CD4-positive, CD25-positive, alpha-beta regulatory T cell (primary cell): Measurements from ENCODE around the gene CLTC. TPM values are rescaled to one million over a fixed set of nuclear protein-coding genes. Genes with fewer than 3 reads are reported as not detected.

Experiments
- ATAC-seq, 2 donors: fragments of 150-1000 bp; cut with Tn5 transposase; one replicate each; pipeline ENCODE4 v1.10.0; 2021; ENCODE audit warnings: low read depth in 2 of 2, moderate number of reproducible peaks in 2 of 2, moderate library complexity in 1 of 2
- DNase-seq, 3 donors: peaks; one replicate each; pipeline versions ENCODE4 v3.0.0 to v3.0.0-alpha.2; 2012 to 2022; ENCODE audit warnings: mixed read lengths in 1 of 3
- H3K27ac ChIP-seq: one replicate; pipeline ENCODE4 v1.7.0; 2013; ENCODE audit warnings: mild to moderate bottlenecking, low read length; ENCODE audit not compliant: insufficient read depth, poor library complexity, severe bottlenecking
- H3K27me3 ChIP-seq: one replicate; pipeline ENCODE4 v1.7.0; 2013; ENCODE audit warnings: low read length; ENCODE audit not compliant: control insufficient read depth, insufficient read depth
- H3K36me3 ChIP-seq: one replicate; pipeline ENCODE4 v1.7.0; 2013; ENCODE audit warnings: mild to moderate bottlenecking, low read length, moderate library complexity; ENCODE audit not compliant: control insufficient read depth, insufficient read depth
- H3K4me1 ChIP-seq: 2 replicates; pipeline ENCODE4 v1.7.0; 2013; ENCODE audit warnings: mild to moderate bottlenecking, low read length; ENCODE audit not compliant: insufficient read depth, control insufficient read depth, poor library complexity, severe bottlenecking
- H3K4me3 ChIP-seq: one replicate; pipeline ENCODE4 v1.7.0; 2013; ENCODE audit warnings: low read depth, mild to moderate bottlenecking, low read length, moderate library complexity
- H3K9me3 ChIP-seq, 2 experiments: 1 replicate in 1 of 2; 2 replicates in 1 of 2; pipeline ENCODE4 v1.7.0; 2013; ENCODE audit warnings: low read length in 2 of 2, mild to moderate bottlenecking in 1 of 2, moderate library complexity in 1 of 2; ENCODE audit not compliant: control insufficient read depth in 2 of 2
- H3K27ac Mint-ChIP-seq, 3 donors: one replicate each; pipeline ENCODE4 v1.8.0; 2020 to 2022; ENCODE audit warnings: mild to moderate bottlenecking in 3 of 3, mixed read lengths in 3 of 3, moderate library complexity in 2 of 3
- H3K27me3 Mint-ChIP-seq: one replicate; pipeline ENCODE4 v1.8.0; 2022; ENCODE audit warnings: mild to moderate bottlenecking, mixed read lengths
- H3K36me3 Mint-ChIP-seq: one replicate; pipeline ENCODE4 v1.8.0; 2020; ENCODE audit warnings: mixed read lengths
- H3K4me1 Mint-ChIP-seq, 4 donors: one replicate each; pipeline ENCODE4 v1.8.0; 2020 to 2022; ENCODE audit warnings: mixed read lengths in 4 of 4, mild to moderate bottlenecking in 1 of 4
- H3K4me3 Mint-ChIP-seq, 4 donors: one replicate each; pipeline ENCODE4 v1.8.0; 2020 to 2022; ENCODE audit warnings: mild to moderate bottlenecking in 4 of 4, mixed read lengths in 4 of 4, moderate library complexity in 3 of 4
- H3K9me3 Mint-ChIP-seq, 7 donors: one replicate each; pipeline ENCODE4 v1.8.0; 2020 to 2022; ENCODE audit warnings: mixed read lengths in 7 of 7, mild to moderate bottlenecking in 3 of 7, moderate library complexity in 2 of 7
- polyA plus RNA-seq, 4 donors: library from polyadenylated mRNA; unstranded; fragments of 300-500 nt; fragmentation: Illumina TruSeq; gene quantifications; one replicate each; pipeline ENCODE4 v1.2.3, GENCODE V29; 2021
- total RNA-seq: library from RNA; stranded (reverse); gene quantifications from one replicate; pipeline ENCODE4 v1.2.3, GENCODE V29; 2022

CLTC gene
- total and polyA plus RNA-seq, 5 donors from 2014 or later: 37.4 to 111 (median 38.3) TPM

DNA sequence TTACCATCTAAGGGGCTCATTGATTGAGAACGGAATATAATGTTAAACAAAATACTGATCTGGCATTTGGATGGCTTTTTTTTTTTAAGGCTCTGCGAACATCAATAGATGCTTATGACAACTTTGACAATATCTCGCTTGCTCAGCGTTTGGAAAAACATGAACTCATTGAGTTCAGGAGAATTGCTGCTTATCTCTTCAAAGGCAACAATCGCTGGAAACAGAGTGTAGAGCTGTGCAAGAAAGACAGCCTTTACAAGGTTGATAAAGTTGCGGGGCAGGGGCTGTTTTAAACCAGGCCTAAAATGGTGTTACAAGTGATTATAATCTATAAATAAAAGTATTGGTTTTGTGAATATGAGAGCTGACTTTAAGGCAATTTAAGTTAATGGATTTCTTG, 65.3 kb downstream of the CLTC start:
- H3K36me3 Mint-ChIP-seq: peaks cover 30% of the 10 kb centered on the region

DNA sequence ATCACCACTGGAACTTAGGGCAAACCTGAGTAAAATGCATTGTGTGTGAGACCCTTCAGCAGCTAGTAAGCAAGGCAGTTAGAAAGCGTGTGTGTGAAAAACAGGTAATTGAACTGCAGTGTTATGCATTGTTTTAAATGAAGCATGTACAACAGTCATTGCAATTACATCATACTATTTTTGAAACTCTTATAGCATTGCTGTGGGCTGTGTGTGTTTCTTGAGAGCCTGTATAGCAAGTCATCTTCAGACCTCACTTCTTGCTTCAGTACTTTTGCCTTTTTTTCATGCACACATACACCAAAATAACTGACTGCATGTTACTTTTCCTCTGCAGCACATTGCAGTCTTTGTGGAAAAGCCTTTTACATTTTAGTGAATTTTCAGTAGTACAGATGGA, 68.3 kb downstream of the CLTC start:
- ATAC-seq (no peak), DNase-seq (no peak)
- Mint-ChIP-seq H3K4me1 (peaks cover 9 to 26% (median 20%) of the 10 kb centered on the region in 4 donors), H3K9me3 (no peaks in the 10 kb centered on the region), H3K27ac (peak overlapping the region in 1 of 3 donors; percentile 81), H3K36me3 (peaks cover 35% of the 10 kb centered on the region), H3K4me3 (no peak overlapping the region), H3K27me3 (no peaks in the 10 kb centered on the region)
- Histone ChIP-seq H3K4me1 (no peaks in the 10 kb centered on the region), H3K9me3 (no peaks in the 10 kb centered on the region), H3K36me3 (peaks cover 77% of the 10 kb centered on the region), H3K4me3 (no peak overlapping the region), H3K27me3 (no peaks in the 10 kb centered on the region), H3K27ac (peak overlapping the region; percentile 1)

More for the DNA sequence above, 65.3 kb downstream of the CLTC start:
- DNase-seq (no peak), ATAC-seq (no peak)
- Histone ChIP-seq H3K9me3 (no peaks in the 10 kb centered on the region), H3K4me3 (no peak overlapping the region), H3K27ac (no peak overlapping the region), H3K27me3 (no peaks in the 10 kb centered on the region), H3K4me1 (no peaks in the 10 kb centered on the region), H3K36me3 (peaks cover 85% of the 10 kb centered on the region)
- peaks cover 5 to 22% (median 13%) of the 10 kb centered on the region in 4 donors for H3K4me1 Mint-ChIP-seq
- no peak overlapping the region for H3K27ac Mint-ChIP-seq
- no peak overlapping the region for H3K4me3 Mint-ChIP-seq
- H3K9me3 Mint-ChIP-seq: no peaks in the 10 kb centered on the region
- H3K27me3 Mint-ChIP-seq: no peaks in the 10 kb centered on the region

- H3K4me1 ChIP-seq: no peaks in the 10 kb centered on the region
- H3K9me3 Mint-ChIP-seq: no peaks in the 10 kb centered on the region
- peak overlapping the region; percentile 1 for H3K27ac ChIP-seq
- H3K36me3 ChIP-seq: peaks cover 76% of the 10 kb centered on the region
- H3K4me3 ChIP-seq: no peak overlapping the region
- H3K27me3 Mint-ChIP-seq: no peaks in the 10 kb centered on the region
- ATAC-seq (no peak), DNase-seq (no peak)
- H3K4me1 Mint-ChIP-seq: peaks cover 9 to 26% (median 20%) of the 10 kb centered on the region in 4 donors
- H3K36me3 Mint-ChIP-seq: peaks cover 36% of the 10 kb centered on the region
- no peak overlapping the region for H3K4me3 Mint-ChIP-seq
- no peaks in the 10 kb centered on the region for H3K9me3 ChIP-seq
- H3K27me3 ChIP-seq: no peaks in the 10 kb centered on the region
- H3K27ac Mint-ChIP-seq: peak overlapping the region in 2 of 3 donors; percentile 13 to 14
Measured at GRCh38 chr17:59688496-59688895, 68.8 kb downstream of the CLTC start.

- H3K9me3 Mint-ChIP-seq: no peaks in the 10 kb centered on the region
- H3K27ac Mint-ChIP-seq: no peak overlapping the region
- Histone ChIP-seq H3K4me3 (no peak overlapping the region), H3K36me3 (peaks cover 74% of the 10 kb centered on the region), H3K9me3 (no peaks in the 10 kb centered on the region), H3K27ac (no peak overlapping the region), H3K4me1 (no peaks in the 10 kb centered on the region), H3K27me3 (no peaks in the 10 kb centered on the region)
- H3K27me3 Mint-ChIP-seq: no peaks in the 10 kb centered on the region
- H3K4me1 Mint-ChIP-seq: peaks cover 7 to 32% (median 19%) of the 10 kb centered on the region in 4 donors
- no peak overlapping the region for H3K4me3 Mint-ChIP-seq
- peaks cover 47% of the 10 kb centered on the region for H3K36me3 Mint-ChIP-seq
- no peak for ATAC-seq
- no peak for DNase-seq
Measured at GRCh38 chr17:59693582-59693981, 73.9 kb downstream of the CLTC start.

DNA sequence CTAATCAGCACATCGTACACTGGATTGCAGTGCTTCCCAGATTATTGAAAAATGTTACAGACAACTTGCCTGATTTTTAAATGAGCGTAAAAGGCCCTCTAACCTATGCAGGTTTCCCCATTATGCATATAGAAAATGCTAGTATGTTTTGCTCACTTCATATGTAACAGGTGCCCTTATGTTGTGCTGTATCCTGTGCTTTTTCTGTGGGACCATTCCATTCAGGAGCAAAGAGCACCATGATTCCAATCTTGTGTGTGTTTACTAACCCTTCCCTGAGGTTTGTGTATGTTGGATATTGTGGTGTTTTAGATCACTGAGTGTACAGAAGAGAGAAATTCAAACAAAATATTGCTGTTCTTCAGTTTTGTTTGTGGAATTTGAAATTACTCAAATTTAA, 74.6 kb downstream of the CLTC start:
- no peaks in the 10 kb centered on the region for H3K9me3 Mint-ChIP-seq
- Histone ChIP-seq H3K4me3 (no peak overlapping the region), H3K4me1 (no peaks in the 10 kb centered on the region), H3K36me3 (peaks cover 82% of the 10 kb centered on the region), H3K27me3 (no peaks in the 10 kb centered on the region), H3K9me3 (no peaks in the 10 kb centered on the region), H3K27ac (no peak overlapping the region)
- no peak overlapping the region for H3K4me3 Mint-ChIP-seq
- no peaks in the 10 kb centered on the region for H3K27me3 Mint-ChIP-seq
- no peak for ATAC-seq
- no peak overlapping the region for H3K27ac Mint-ChIP-seq
- peaks cover 53% of the 10 kb centered on the region for H3K36me3 Mint-ChIP-seq
- H3K4me1 Mint-ChIP-seq: peaks cover 4 to 36% (median 25%) of the 10 kb centered on the region in 4 donors
- DNase-seq: no peak

DNA sequence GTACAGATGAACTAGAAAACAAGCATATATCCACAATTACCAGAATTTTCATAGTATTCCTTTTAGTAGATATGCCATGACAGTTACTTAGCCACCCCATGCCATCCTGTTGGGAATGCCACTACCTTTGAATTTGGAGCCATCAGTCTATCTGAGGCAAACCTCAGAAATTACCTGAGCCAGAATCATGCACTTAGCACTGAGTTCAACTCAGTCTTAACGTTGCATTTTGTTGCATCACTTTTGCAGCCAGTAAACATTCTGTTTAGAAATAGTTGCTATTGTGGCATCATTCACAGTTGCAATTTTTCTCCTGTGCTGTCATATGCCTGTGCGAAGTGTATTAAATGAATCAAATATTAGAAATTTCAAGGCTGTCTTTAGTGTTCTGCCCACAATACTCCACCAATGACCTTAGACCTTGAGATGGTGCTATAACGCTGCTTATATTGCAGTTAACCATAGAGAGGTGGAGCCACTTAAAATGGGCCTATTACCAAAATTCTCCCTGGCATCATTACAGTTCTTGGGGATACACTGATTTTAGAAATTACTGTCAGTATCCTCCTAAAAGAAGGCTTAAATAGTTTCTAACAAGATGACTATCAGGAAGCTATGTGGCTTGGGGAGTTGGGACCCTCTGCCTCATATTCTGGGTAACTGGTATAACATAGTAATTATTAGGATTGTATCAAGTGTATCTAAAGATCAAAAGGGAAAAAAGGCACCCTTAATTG, 76.4 kb downstream of the CLTC start:
- peaks cover 72% of the 10 kb centered on the region for H3K36me3 ChIP-seq
- peaks cover 10 to 43% (median 35%) of the 10 kb centered on the region in 4 donors for H3K4me1 Mint-ChIP-seq
- peaks cover 45% of the 10 kb centered on the region for H3K36me3 Mint-ChIP-seq
- H3K4me3 ChIP-seq: no peak overlapping the region
- H3K9me3 Mint-ChIP-seq: no peaks in the 10 kb centered on the region
- H3K4me3 Mint-ChIP-seq: no peak overlapping the region
- ATAC-seq (no peak), DNase-seq (no peak)
- H3K27me3 ChIP-seq: no peaks in the 10 kb centered on the region
- peak overlapping the region in 2 of 3 donors; percentile 26 to 35 for H3K27ac Mint-ChIP-seq
- no peaks in the 10 kb centered on the region for H3K27me3 Mint-ChIP-seq
- H3K4me1 ChIP-seq: no peaks in the 10 kb centered on the region
- H3K9me3 ChIP-seq: no peaks in the 10 kb centered on the region
- no peak overlapping the region for H3K27ac ChIP-seq

GRCh38 chr17:59696682-59697277, 77.1 kb downstream of the CLTC start:
- H3K4me3 ChIP-seq: no peak overlapping the region
- no peaks in the 10 kb centered on the region for H3K27me3 ChIP-seq
- H3K27ac ChIP-seq: peak overlapping the region; percentile 15
- H3K4me1 Mint-ChIP-seq: peaks cover 12 to 44% (median 37%) of the 10 kb centered on the region in 4 donors
- H3K36me3 ChIP-seq: peaks cover 68% of the 10 kb centered on the region
- H3K4me3 Mint-ChIP-seq: no peak overlapping the region
- H3K9me3 ChIP-seq: no peaks in the 10 kb centered on the region
- ATAC-seq (no peak), DNase-seq (no peak)
- H3K27me3 Mint-ChIP-seq: no peaks in the 10 kb centered on the region
- H3K27ac Mint-ChIP-seq: peak overlapping the region; percentile 0 to 26 (median 23)
- no peaks in the 10 kb centered on the region for H3K9me3 Mint-ChIP-seq
- peaks cover 41% of the 10 kb centered on the region for H3K36me3 Mint-ChIP-seq
- no peaks in the 10 kb centered on the region for H3K4me1 ChIP-seq
